ENCODE measurements around the gene VPS26C. TPM values are rescaled to one million over a fixed set of nuclear protein-coding genes. Genes with fewer than 3 reads are reported as not detected.

The VPS26C gene
- total RNA-seq, 1 experiment from 2014 or later = 46.2 TPM

DNA sequence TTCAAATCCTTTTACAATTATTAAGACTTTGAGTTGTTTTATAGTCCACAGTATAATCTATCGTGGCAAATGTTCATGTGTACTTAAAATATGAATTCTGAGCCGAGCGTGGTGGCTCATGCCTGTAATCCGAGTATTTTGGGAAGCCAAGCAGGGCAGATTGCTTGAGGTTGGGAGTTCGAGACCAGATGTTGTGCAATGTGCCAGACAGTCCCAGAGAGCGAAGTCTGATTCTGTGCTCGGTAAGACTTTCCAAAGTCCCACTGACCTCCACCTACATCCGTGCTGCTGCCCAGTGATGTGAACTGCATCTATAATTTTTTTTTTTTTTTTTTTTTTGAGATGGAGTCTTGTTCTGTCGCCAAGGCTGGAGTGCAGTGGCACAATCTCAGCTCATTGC, 52.2 kb downstream of the VPS26C start:
- Histone ChIP-seq H3K79me2 (ENCODE audit: low read depth) (no peaks in the 10 kb centered on the region), H3K27me3 (ENCODE audit: insufficient read depth, low read depth) (no peaks in the 10 kb centered on the region), H2AFZ (no peak overlapping the region), H3K36me3 (ENCODE audit: low read depth) (no peaks in the 10 kb centered on the region), H3K4me3 (no peak overlapping the region), H3K27ac (no peak overlapping the region), H3F3A (ENCODE audit: insufficient read depth, low read depth) (no peaks in the 10 kb centered on the region), H4K20me1 (ENCODE audit: insufficient read depth) (no peaks in the 10 kb centered on the region), H3K4me2 (no peak overlapping the region), H3K9me2 (ENCODE audit: insufficient read depth) (no peaks in the 10 kb centered on the region), H3K9me3 (ENCODE audit: insufficient read depth, low read depth) (no peaks in the 10 kb centered on the region), H3K4me1 (replicated peaks; ENCODE audit: insufficient read depth) (no peaks in the 10 kb centered on the region)
- ChIA-PET CTCF (interaction anchor here (0.6 kb wide), 1 partner anchor 228 kb away, joined by 3 read pairs; no protein-coding TSS in a partner anchor), POLR2A (ENCODE audit: unreplicated experiment) (no interaction called here)
- intact Hi-C loops (cut with micrococcal nuclease; ENCODE audit: unreplicated experiment) = no loop called here
- no peak for DNase-seq
- no TSS peak for BruUV-seq (replicated peaks)
- no peak for TF ChIP-seq EZH2 (IDR thresholded peaks at IDR 0.05; ENCODE audit: low read depth)
- TF ChIP-seq, protein P1, sequence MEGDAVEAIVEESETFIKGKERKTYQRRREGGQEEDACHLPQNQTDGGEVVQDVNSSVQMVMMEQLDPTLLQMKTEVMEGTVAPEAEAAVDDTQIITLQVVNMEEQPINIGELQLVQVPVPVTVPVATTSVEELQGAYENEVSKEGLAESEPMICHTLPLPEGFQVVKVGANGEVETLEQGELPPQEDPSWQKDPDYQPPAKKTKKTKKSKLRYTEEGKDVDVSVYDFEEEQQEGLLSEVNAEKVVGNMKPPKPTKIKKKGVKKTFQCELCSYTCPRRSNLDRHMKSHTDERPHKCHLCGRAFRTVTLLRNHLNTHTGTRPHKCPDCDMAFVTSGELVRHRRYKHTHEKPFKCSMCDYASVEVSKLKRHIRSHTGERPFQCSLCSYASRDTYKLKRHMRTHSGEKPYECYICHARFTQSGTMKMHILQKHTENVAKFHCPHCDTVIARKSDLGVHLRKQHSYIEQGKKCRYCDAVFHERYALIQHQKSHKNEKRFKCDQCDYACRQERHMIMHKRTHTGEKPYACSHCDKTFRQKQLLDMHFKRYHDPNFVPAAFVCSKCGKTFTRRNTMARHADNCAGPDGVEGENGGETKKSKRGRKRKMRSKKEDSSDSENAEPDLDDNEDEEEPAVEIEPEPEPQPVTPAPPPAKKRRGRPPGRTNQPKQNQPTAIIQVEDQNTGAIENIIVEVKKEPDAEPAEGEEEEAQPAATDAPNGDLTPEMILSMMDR (conservative IDR thresholded peaks at IDR 0.05) = no peak

DNA sequence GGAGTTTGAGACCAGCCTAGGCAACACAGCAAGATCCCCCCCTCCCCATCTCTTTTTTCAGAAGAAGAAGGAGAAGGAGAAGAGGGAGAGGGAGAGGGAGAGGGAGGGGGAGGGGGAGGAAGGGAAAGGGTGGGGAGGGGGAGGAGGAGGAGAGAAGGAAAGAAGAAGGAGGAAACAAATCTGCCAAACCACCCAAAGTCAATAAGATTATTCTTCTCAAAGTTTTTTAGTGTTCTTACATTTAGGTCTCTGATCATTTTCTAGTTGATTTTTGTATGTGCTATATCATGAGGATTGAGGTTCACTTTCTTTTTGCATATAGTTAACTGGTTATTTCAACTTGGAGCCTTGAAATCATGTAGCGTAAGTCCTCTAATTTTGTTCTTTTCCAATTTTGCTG, 56.3 kb downstream of the VPS26C start:
- no peak for TF ChIP-seq EZH2 (IDR thresholded peaks at IDR 0.05; ENCODE audit: low read depth)
- TF ChIP-seq, protein P1 (conservative IDR thresholded peaks at IDR 0.05) = no peak
- CTCF ChIA-PET = no interaction called here
- BruUV-seq (replicated peaks) = no TSS peak

DNA sequence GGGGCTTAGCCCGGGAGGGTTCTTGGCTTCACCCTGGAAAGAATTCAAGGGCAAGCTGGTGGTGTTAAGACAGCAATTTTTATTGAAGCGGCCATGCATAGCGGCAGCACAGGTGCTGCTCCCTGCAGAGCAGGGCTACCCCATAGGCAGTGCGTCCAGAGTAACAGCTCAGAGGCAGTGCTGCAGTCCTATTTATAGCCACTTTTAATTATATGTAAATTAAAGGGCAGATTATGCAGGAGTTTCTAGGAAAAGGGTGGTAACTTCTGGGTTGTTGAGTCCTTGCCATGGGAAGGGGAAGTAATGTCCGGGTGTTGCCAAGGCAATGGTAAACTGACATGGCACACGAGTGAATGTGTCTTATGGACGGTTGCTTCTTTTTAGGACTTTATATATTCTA, 57.0 kb downstream of the VPS26C start:
- H3K4me3 ChIP-seq = no peak overlapping the region
- H3K27ac ChIP-seq = no peak overlapping the region
- no peaks in the 10 kb centered on the region for H4K20me1 ChIP-seq (ENCODE audit: insufficient read depth)
- no peaks in the 10 kb centered on the region for H3K79me2 ChIP-seq (ENCODE audit: low read depth)
- no TSS peak for BruUV-seq (replicated peaks)
- no peak overlapping the region for H2AFZ ChIP-seq
- no peak overlapping the region for H3K4me2 ChIP-seq
- H3K36me3 ChIP-seq (ENCODE audit: low read depth) = no peaks in the 10 kb centered on the region
- H3K4me1 ChIP-seq (replicated peaks; ENCODE audit: insufficient read depth) = no peaks in the 10 kb centered on the region
- intact Hi-C loops (cut with micrococcal nuclease; ENCODE audit: unreplicated experiment) = no loop called here
- no peaks in the 10 kb centered on the region for H3K27me3 ChIP-seq (ENCODE audit: insufficient read depth, low read depth)
- ChIA-PET POLR2A (ENCODE audit: unreplicated experiment) (interaction anchor here (0.7 kb wide), 1 partner anchor 57 kb away, joined by 7 read pairs; the partner anchor contains the start of gene VPS26C), CTCF (no interaction called here)
- no peak for TF ChIP-seq EZH2 (IDR thresholded peaks at IDR 0.05; ENCODE audit: low read depth)
- TF ChIP-seq, protein P1 (conservative IDR thresholded peaks at IDR 0.05) = no peak
- no peaks in the 10 kb centered on the region for H3K9me2 ChIP-seq (ENCODE audit: insufficient read depth)
- no peaks in the 10 kb centered on the region for H3F3A ChIP-seq (ENCODE audit: insufficient read depth, low read depth)
- DNase-seq = no peak
- H3K9me3 ChIP-seq (ENCODE audit: insufficient read depth, low read depth) = no peaks in the 10 kb centered on the region

More for the DNA sequence above, 56.3 kb downstream of the VPS26C start:
- Histone ChIP-seq H4K20me1 (ENCODE audit: insufficient read depth) (no peaks in the 10 kb centered on the region), H3K27me3 (ENCODE audit: insufficient read depth, low read depth) (no peaks in the 10 kb centered on the region), H3K9me3 (ENCODE audit: insufficient read depth, low read depth) (no peaks in the 10 kb centered on the region), H3K9me2 (ENCODE audit: insufficient read depth) (no peaks in the 10 kb centered on the region), H3K4me3 (no peak overlapping the region), H3K36me3 (ENCODE audit: low read depth) (no peaks in the 10 kb centered on the region), H3K27ac (no peak overlapping the region), H3K4me2 (no peak overlapping the region), H3F3A (ENCODE audit: insufficient read depth, low read depth) (no peaks in the 10 kb centered on the region), H3K79me2 (ENCODE audit: low read depth) (no peaks in the 10 kb centered on the region), H2AFZ (no peak overlapping the region), H3K4me1 (replicated peaks; ENCODE audit: insufficient read depth) (no peaks in the 10 kb centered on the region)
- intact Hi-C loops (cut with micrococcal nuclease; ENCODE audit: unreplicated experiment) = no loop called here
- DNase-seq = no peak
- POLR2A ChIA-PET (ENCODE audit: unreplicated experiment) = no interaction called here
